Measurements from ENCODE around the gene RBMS3. TPM values are rescaled to one million over a fixed set of nuclear protein-coding genes. Genes with fewer than 3 reads are reported as not detected.

RBMS3 gene
- total RNA-seq, 1 experiment from 2014 or later: 5.9 TPM

- ChIA-PET CTCF (no interaction called here), POLR2A (ENCODE audit: low non-redundant PET) (no interaction called here)
- no TSS peak for BruUV-seq (replicated peaks)
- no peak for DNase-seq (ENCODE audit: low spot score)
- H3K36me3 ChIP-seq (ENCODE audit: insufficient read depth, low read length, poor library complexity, severe bottlenecking): no peaks in the 10 kb centered on the region
- peaks cover 2% of the 10 kb centered on the region for H3K27me3 ChIP-seq (replicated peaks; ENCODE audit: insufficient read depth, low read depth, low read length, poor library complexity)
- no peak overlapping the region for H3K27ac ChIP-seq (ENCODE audit: low read depth, low read length, poor library complexity, severe bottlenecking)
- intact Hi-C loops (cut with micrococcal nuclease; ENCODE audit: unreplicated experiment): loop anchor here (5.0 kb wide), 1 partner anchor 57 kb away; the partner anchor contains the start of gene RBMS3
- no peaks in the 10 kb centered on the region for H3K9me3 ChIP-seq (ENCODE audit: low read depth, low read length, poor library complexity, severe bottlenecking)
- peaks cover 52% of the 10 kb centered on the region for H3K4me1 ChIP-seq (ENCODE audit: insufficient read depth, low read length, poor library complexity, severe bottlenecking)
- no peak overlapping the region for H3K4me3 ChIP-seq (ENCODE audit: low read depth, low read length, poor library complexity, severe bottlenecking)
- TF ChIP-seq EZH2 (IDR thresholded peaks at IDR 0.05; ENCODE audit: borderline replicate concordance, low read depth, low read length, poor library complexity, severe bottlenecking) (no peak), CTCF (conservative IDR thresholded peaks at IDR 0.05; ENCODE audit: low read depth, low read length) (no peak)
Measured at GRCh38 chr3:29339016-29339833, 58.4 kb downstream of the RBMS3 start.

- peaks cover 38% of the 10 kb centered on the region for H3K4me1 ChIP-seq (ENCODE audit: insufficient read depth, low read length, poor library complexity, severe bottlenecking)
- H3K4me3 ChIP-seq (ENCODE audit: low read depth, low read length, poor library complexity, severe bottlenecking): no peak overlapping the region
- ChIA-PET POLR2A (ENCODE audit: low non-redundant PET) (no interaction called here), CTCF (no interaction called here)
- H3K27me3 ChIP-seq (replicated peaks; ENCODE audit: insufficient read depth, low read depth, low read length, poor library complexity): peaks cover 20% of the 10 kb centered on the region
- H3K27ac ChIP-seq (ENCODE audit: low read depth, low read length, poor library complexity, severe bottlenecking): no peak overlapping the region
- DNase-seq (ENCODE audit: low spot score): no peak
- H3K36me3 ChIP-seq (ENCODE audit: insufficient read depth, low read length, poor library complexity, severe bottlenecking): no peaks in the 10 kb centered on the region
- TF ChIP-seq EZH2 (IDR thresholded peaks at IDR 0.05; ENCODE audit: borderline replicate concordance, low read depth, low read length, poor library complexity, severe bottlenecking): no peak
- no peak for TF ChIP-seq CTCF (conservative IDR thresholded peaks at IDR 0.05; ENCODE audit: low read depth, low read length)
- BruUV-seq (replicated peaks): no TSS peak
- intact Hi-C loops (cut with micrococcal nuclease; ENCODE audit: unreplicated experiment): loop anchor here (10.0 kb wide), 1 partner anchor 171 kb away; no protein-coding TSS in a partner anchor
- H3K9me3 ChIP-seq (ENCODE audit: low read depth, low read length, poor library complexity, severe bottlenecking): no peaks in the 10 kb centered on the region
Measured at GRCh38 chr3:29344154-29344553, 63.3 kb downstream of the RBMS3 start.

GRCh38 chr3:29344935-29345334 lies 64.1 kb downstream of the RBMS3 start:
- POLR2A ChIA-PET (ENCODE audit: low non-redundant PET): no interaction called here

More at GRCh38 chr3:29344935-29345334, 64.1 kb downstream of the RBMS3 start:
- no peak for TF ChIP-seq CTCF (conservative IDR thresholded peaks at IDR 0.05; ENCODE audit: low read depth, low read length)
- no peak for TF ChIP-seq EZH2 (IDR thresholded peaks at IDR 0.05; ENCODE audit: borderline replicate concordance, low read depth, low read length, poor library complexity, severe bottlenecking)
- no TSS peak for BruUV-seq (replicated peaks)
- no peaks in the 10 kb centered on the region for H3K9me3 ChIP-seq (ENCODE audit: low read depth, low read length, poor library complexity, severe bottlenecking)
- H3K4me3 ChIP-seq (ENCODE audit: low read depth, low read length, poor library complexity, severe bottlenecking): no peak overlapping the region
- H3K27me3 ChIP-seq (replicated peaks; ENCODE audit: insufficient read depth, low read depth, low read length, poor library complexity): peaks cover 20% of the 10 kb centered on the region
- H3K36me3 ChIP-seq (ENCODE audit: insufficient read depth, low read length, poor library complexity, severe bottlenecking): no peaks in the 10 kb centered on the region
- CTCF ChIA-PET: no interaction called here
- H3K4me1 ChIP-seq (ENCODE audit: insufficient read depth, low read length, poor library complexity, severe bottlenecking): peaks cover 36% of the 10 kb centered on the region
- intact Hi-C loops (cut with micrococcal nuclease; ENCODE audit: unreplicated experiment): loop anchor here (10.0 kb wide), 1 partner anchor 170 kb away; no protein-coding TSS in a partner anchor
- DNase-seq (ENCODE audit: low spot score): no peak
- no peak overlapping the region for H3K27ac ChIP-seq (ENCODE audit: low read depth, low read length, poor library complexity, severe bottlenecking)

Measured in A673 (cell line).